NCI-H748 treated with DMSO at 0.1 percent for 48 hours (cell line): ENCODE data around the gene NANS.
A peak's percentile ranks its signal among the peaks of the same experiment; 100 is the strongest.
"Not testable (repeated sequence)": the region's sequence is repeated elsewhere in the genome, so short reads cannot be mapped to it uniquely, and the experiment has no call there.

Source experiments
- DNase-seq: peaks from one replicate; lab custom pipeline; 2025; lab: John Stamatoyannopoulos, UW

Gene NANS

GRCh38 chr9:98056269-98057137 lies at the start of gene NANS:
NANS (plus strand) TSS chr9:98056732; CDS start chr9:98056809, 77 bp downstream.
- peak; percentile 86 for DNase-seq

GRCh38 chr9:98007251-98007928 lies 49.1 kb upstream of the NANS start:
- DNase-seq, result no peak

- no peak for DNase-seq
Measured at GRCh38 chr9:98008764-98009163, 47.8 kb upstream of the NANS start.

GRCh38 chr9:98009437-98009836 lies 47.1 kb upstream of the NANS start:
- DNase-seq, result no peak

GRCh38 chr9:98009936-98010335 lies 46.6 kb upstream of the NANS start:
- DNase-seq, result no peak

- DNase-seq, result no peak
Measured at GRCh38 chr9:98010445-98010844, 46.1 kb upstream of the NANS start.

- DNase-seq, result no peak
Measured at GRCh38 chr9:98011122-98011521, 45.4 kb upstream of the NANS start.

- DNase-seq, result no peak
Measured at GRCh38 chr9:98016137-98016680, 40.3 kb upstream of the NANS start.

- no peak for DNase-seq
Measured at GRCh38 chr9:98017306-98017705, 39.2 kb upstream of the NANS start.

- no peak for DNase-seq
Measured at GRCh38 chr9:98018347-98018746, 38.2 kb upstream of the NANS start.

- no peak for DNase-seq
Measured at GRCh38 chr9:98019098-98019497, 37.4 kb upstream of the NANS start.

GRCh38 chr9:98019869-98020268 lies 36.7 kb upstream of the NANS start:
- DNase-seq, result not testable (repeated sequence)

GRCh38 chr9:98020476-98021145 lies 35.9 kb upstream of the NANS start:
- no peak for DNase-seq

GRCh38 chr9:98021306-98022040 lies 35.1 kb upstream of the NANS start:
- DNase-seq, result no peak

- DNase-seq, result no peak
Measured at GRCh38 chr9:98022447-98022846, 34.1 kb upstream of the NANS start.

GRCh38 chr9:98024702-98025101 lies 31.8 kb upstream of the NANS start:
- no peak for DNase-seq

- no peak for DNase-seq
Measured at GRCh38 chr9:98031169-98031568, 25.4 kb upstream of the NANS start.

GRCh38 chr9:98031935-98032334 lies 24.6 kb upstream of the NANS start:
- no peak for DNase-seq

GRCh38 chr9:98034593-98035546 lies 21.7 kb upstream of the NANS start:
- DNase-seq, result peak; percentile 22

- no peak for DNase-seq
Measured at GRCh38 chr9:98037357-98037756, 19.2 kb upstream of the NANS start.

- DNase-seq, result no peak
Measured at GRCh38 chr9:98038958-98039357, 17.6 kb upstream of the NANS start.
